ENCODE results near the gene DPP6.

Gene DPP6

GRCh38 chr7:154858836-154859537 lies 806.8 kb downstream of the DPP6 start:
- Histone ChIP-seq H3K36me3 (ENCODE audit: control insufficient read depth, insufficient read depth, low read length) (no peaks in the 10 kb centered on the region), H3K9me3 (ENCODE audit: control insufficient read depth, insufficient read depth, low read length) (no peaks in the 10 kb centered on the region), H3K4me3 (ENCODE audit: low read depth, low read length) (no peak overlapping the region), H3K27me3 (ENCODE audit: control insufficient read depth, insufficient read depth, low read length) (no peaks in the 10 kb centered on the region), H3K9ac (ENCODE audit: low read depth, low read length) (no peak overlapping the region), H3K4me1 (ENCODE audit: control insufficient read depth, insufficient read depth, low read length) (no peaks in the 10 kb centered on the region), H3K27ac (ENCODE audit: low read depth, low read length) (no peak overlapping the region)

- Histone ChIP-seq H3K4me3 (ENCODE audit: low read depth, low read length) (no peak overlapping the region), H3K36me3 (ENCODE audit: control insufficient read depth, insufficient read depth, low read length) (no peaks in the 10 kb centered on the region), H3K27me3 (ENCODE audit: control insufficient read depth, insufficient read depth, low read length) (no peaks in the 10 kb centered on the region), H3K9ac (ENCODE audit: low read depth, low read length) (no peak overlapping the region), H3K9me3 (ENCODE audit: control insufficient read depth, insufficient read depth, low read length) (no peaks in the 10 kb centered on the region), H3K27ac (ENCODE audit: low read depth, low read length) (no peak overlapping the region), H3K4me1 (ENCODE audit: control insufficient read depth, insufficient read depth, low read length) (no peaks in the 10 kb centered on the region)
These were observed 807.8 kb downstream of the DPP6 start for GRCh38 chr7:154859747-154860620.

DNA sequence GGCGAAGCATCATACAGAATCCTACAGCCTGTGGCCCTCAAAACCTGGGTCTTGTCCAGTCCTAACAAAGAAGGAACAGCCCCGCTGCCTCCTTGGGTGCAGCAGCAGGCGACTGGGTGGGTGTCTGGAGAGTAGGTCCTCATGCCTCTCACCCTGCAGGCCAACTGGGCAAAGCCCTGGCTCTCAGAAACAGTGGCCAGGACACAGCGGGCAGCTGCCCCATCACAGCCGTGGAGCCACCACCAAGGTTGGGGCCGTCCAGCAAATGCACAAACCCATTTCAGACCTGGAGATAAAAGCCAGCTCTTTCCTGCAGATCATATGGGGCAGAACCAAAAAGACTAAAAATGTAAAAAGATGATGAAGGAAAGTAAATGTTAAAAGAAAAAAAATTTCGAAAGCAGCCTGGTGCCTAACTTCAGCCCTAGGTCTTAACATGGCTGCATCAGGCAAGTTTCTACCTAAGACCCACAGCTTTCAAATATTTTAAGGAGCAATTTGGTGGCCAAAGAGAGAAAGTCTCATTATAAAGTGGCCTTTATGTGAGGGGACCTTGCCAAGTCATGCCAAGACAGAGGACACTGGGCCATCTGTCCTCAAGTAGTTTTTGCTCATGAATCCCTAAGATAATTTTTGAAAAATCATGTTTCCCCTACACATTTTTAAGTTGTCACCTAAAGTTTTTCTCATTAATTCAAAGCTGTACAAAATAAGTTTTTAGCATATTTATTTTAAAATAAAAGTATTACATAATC lies 808.6 kb downstream of the DPP6 start:
- H3K36me3 ChIP-seq (ENCODE audit: control insufficient read depth, insufficient read depth, low read length): no peaks in the 10 kb centered on the region
- no peaks in the 10 kb centered on the region for H3K4me1 ChIP-seq (ENCODE audit: control insufficient read depth, insufficient read depth, low read length)
- no peak overlapping the region for H3K27ac ChIP-seq (ENCODE audit: low read depth, low read length)
- no peak overlapping the region for H3K9ac ChIP-seq (ENCODE audit: low read depth, low read length)
- H3K4me3 ChIP-seq (ENCODE audit: low read depth, low read length): no peak overlapping the region
- no peaks in the 10 kb centered on the region for H3K9me3 ChIP-seq (ENCODE audit: control insufficient read depth, insufficient read depth, low read length)
- no peaks in the 10 kb centered on the region for H3K27me3 ChIP-seq (ENCODE audit: control insufficient read depth, insufficient read depth, low read length)

GRCh38 chr7:154861589-154861988 lies 809.4 kb downstream of the DPP6 start:
- no peaks in the 10 kb centered on the region for H3K9me3 ChIP-seq (ENCODE audit: control insufficient read depth, insufficient read depth, low read length)
- H3K9ac ChIP-seq (ENCODE audit: low read depth, low read length): no peak overlapping the region
- no peaks in the 10 kb centered on the region for H3K4me1 ChIP-seq (ENCODE audit: control insufficient read depth, insufficient read depth, low read length)
- no peaks in the 10 kb centered on the region for H3K36me3 ChIP-seq (ENCODE audit: control insufficient read depth, insufficient read depth, low read length)
- H3K4me3 ChIP-seq (ENCODE audit: low read depth, low read length): no peak overlapping the region
- no peaks in the 10 kb centered on the region for H3K27me3 ChIP-seq (ENCODE audit: control insufficient read depth, insufficient read depth, low read length)
- no peak overlapping the region for H3K27ac ChIP-seq (ENCODE audit: low read depth, low read length)

- Histone ChIP-seq H3K9ac (ENCODE audit: low read depth, low read length) (no peak overlapping the region), H3K4me1 (ENCODE audit: control insufficient read depth, insufficient read depth, low read length) (no peaks in the 10 kb centered on the region), H3K36me3 (ENCODE audit: control insufficient read depth, insufficient read depth, low read length) (no peaks in the 10 kb centered on the region), H3K27me3 (ENCODE audit: control insufficient read depth, insufficient read depth, low read length) (no peaks in the 10 kb centered on the region), H3K27ac (ENCODE audit: low read depth, low read length) (no peak overlapping the region), H3K9me3 (ENCODE audit: control insufficient read depth, insufficient read depth, low read length) (no peaks in the 10 kb centered on the region), H3K4me3 (ENCODE audit: low read depth, low read length) (no peak overlapping the region)
These were observed 810.1 kb downstream of the DPP6 start for GRCh38 chr7:154862153-154862791.

- Histone ChIP-seq H3K27me3 (ENCODE audit: control insufficient read depth, insufficient read depth, low read length) (no peaks in the 10 kb centered on the region), H3K9me3 (ENCODE audit: control insufficient read depth, insufficient read depth, low read length) (no peaks in the 10 kb centered on the region), H3K36me3 (ENCODE audit: control insufficient read depth, insufficient read depth, low read length) (no peaks in the 10 kb centered on the region), H3K4me1 (ENCODE audit: control insufficient read depth, insufficient read depth, low read length) (peaks cover 6% of the 10 kb centered on the region; the same call in 1 of the 2 replicates), H3K27ac (ENCODE audit: low read depth, low read length) (no peak overlapping the region), H3K9ac (ENCODE audit: low read depth, low read length) (no peak overlapping the region), H3K4me3 (ENCODE audit: low read depth, low read length) (no peak overlapping the region)
These were observed 811.7 kb downstream of the DPP6 start for GRCh38 chr7:154863766-154864522.

DNA sequence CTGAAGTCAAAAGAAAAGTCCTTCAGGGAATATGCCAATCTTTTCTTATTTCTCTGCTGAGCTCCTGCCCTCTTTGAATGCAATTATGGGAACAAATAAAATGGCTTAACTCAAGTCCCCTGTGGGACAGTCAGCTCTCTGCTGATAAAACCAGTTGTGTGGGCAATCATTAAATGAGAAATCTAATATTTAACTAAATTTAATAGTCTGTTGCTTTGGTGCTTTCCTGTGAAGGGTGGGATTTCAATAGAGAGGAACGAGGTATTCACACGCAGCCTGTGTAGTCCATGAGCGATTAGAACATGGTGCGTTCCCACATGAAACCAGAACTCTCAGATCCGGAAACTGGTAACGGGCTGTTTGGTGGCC lies 812.3 kb downstream of the DPP6 start:
- Histone ChIP-seq H3K9ac (ENCODE audit: low read depth, low read length) (no peak overlapping the region), H3K4me1 (ENCODE audit: control insufficient read depth, insufficient read depth, low read length) (peaks cover 11% of the 10 kb centered on the region; the same call in 1 of the 2 replicates), H3K4me3 (ENCODE audit: low read depth, low read length) (no peak overlapping the region), H3K27me3 (ENCODE audit: control insufficient read depth, insufficient read depth, low read length) (no peaks in the 10 kb centered on the region), H3K9me3 (ENCODE audit: control insufficient read depth, insufficient read depth, low read length) (no peaks in the 10 kb centered on the region), H3K27ac (ENCODE audit: low read depth, low read length) (no peak overlapping the region), H3K36me3 (ENCODE audit: control insufficient read depth, insufficient read depth, low read length) (no peaks in the 10 kb centered on the region)

DNA sequence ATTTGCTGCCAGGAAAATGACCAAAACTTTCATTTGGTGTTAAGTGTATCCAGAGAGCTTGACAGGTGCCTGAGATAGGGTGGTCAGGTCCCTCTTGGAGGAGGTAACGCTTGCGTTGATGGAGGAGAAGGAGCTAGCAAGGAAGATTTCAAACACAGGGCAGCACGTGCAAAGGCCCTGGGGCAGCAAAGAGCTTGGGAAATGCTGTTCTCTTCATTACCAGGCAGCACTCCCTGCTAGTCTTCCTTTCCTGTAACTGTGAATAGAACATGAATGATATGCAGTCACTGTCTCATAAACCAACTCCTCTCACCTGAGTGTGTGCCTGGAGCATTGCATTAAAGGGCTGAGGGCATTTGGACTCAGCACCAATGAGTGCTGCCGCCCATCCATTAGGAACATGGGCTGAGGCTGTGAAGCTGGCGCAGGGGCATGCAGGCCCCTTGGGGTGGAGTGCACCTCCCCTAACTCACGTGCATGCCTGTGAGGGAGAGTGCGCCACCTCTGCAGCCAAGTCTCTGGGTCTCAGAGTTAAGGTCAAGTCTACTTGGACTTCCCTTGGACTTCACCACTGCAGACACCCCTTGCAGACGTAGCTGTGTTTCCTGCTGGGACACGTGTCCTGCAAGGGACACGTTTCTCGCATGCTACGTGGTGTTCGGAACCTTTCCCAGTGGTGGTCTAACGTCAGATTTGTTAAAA lies 813.9 kb downstream of the DPP6 start:
- H3K9me3 ChIP-seq (ENCODE audit: control insufficient read depth, insufficient read depth, low read length): no peaks in the 10 kb centered on the region
- no peak overlapping the region for H3K4me3 ChIP-seq (ENCODE audit: low read depth, low read length)
- H3K9ac ChIP-seq (ENCODE audit: low read depth, low read length): no peak overlapping the region
- H3K4me1 ChIP-seq (ENCODE audit: control insufficient read depth, insufficient read depth, low read length): peaks cover 11% of the 10 kb centered on the region; the same call in 1 of the 2 replicates
- no peaks in the 10 kb centered on the region for H3K27me3 ChIP-seq (ENCODE audit: control insufficient read depth, insufficient read depth, low read length)
- H3K27ac ChIP-seq (ENCODE audit: low read depth, low read length): no peak overlapping the region
- H3K36me3 ChIP-seq (ENCODE audit: control insufficient read depth, insufficient read depth, low read length): no peaks in the 10 kb centered on the region

GRCh38 chr7:154867068-154867467 lies 814.9 kb downstream of the DPP6 start:
- no peaks in the 10 kb centered on the region for H3K36me3 ChIP-seq (ENCODE audit: control insufficient read depth, insufficient read depth, low read length)
- peaks cover 11% of the 10 kb centered on the region; the same call in 1 of the 2 replicates for H3K4me1 ChIP-seq (ENCODE audit: control insufficient read depth, insufficient read depth, low read length)
- no peak overlapping the region for H3K4me3 ChIP-seq (ENCODE audit: low read depth, low read length)
- no peaks in the 10 kb centered on the region for H3K9me3 ChIP-seq (ENCODE audit: control insufficient read depth, insufficient read depth, low read length)
- no peak overlapping the region for H3K27ac ChIP-seq (ENCODE audit: low read depth, low read length)
- no peaks in the 10 kb centered on the region for H3K27me3 ChIP-seq (ENCODE audit: control insufficient read depth, insufficient read depth, low read length)
- no peak overlapping the region for H3K9ac ChIP-seq (ENCODE audit: low read depth, low read length)

GRCh38 chr7:154868921-154869320 lies 816.7 kb downstream of the DPP6 start:
- no peak overlapping the region for H3K9ac ChIP-seq (ENCODE audit: low read depth, low read length)
- no peaks in the 10 kb centered on the region for H3K36me3 ChIP-seq (ENCODE audit: control insufficient read depth, insufficient read depth, low read length)
- no peak overlapping the region for H3K4me3 ChIP-seq (ENCODE audit: low read depth, low read length)
- H3K4me1 ChIP-seq (ENCODE audit: control insufficient read depth, insufficient read depth, low read length): peaks cover 11% of the 10 kb centered on the region; the same call in 1 of the 2 replicates
- no peaks in the 10 kb centered on the region for H3K9me3 ChIP-seq (ENCODE audit: control insufficient read depth, insufficient read depth, low read length)
- H3K27ac ChIP-seq (ENCODE audit: low read depth, low read length): no peak overlapping the region
- no peaks in the 10 kb centered on the region for H3K27me3 ChIP-seq (ENCODE audit: control insufficient read depth, insufficient read depth, low read length)
